Posterior vena cava (tissue), 2 donors: ENCODE measurements around the gene MED13L. TPM values are rescaled to one million over a fixed set of nuclear protein-coding genes. Genes with fewer than 3 reads are reported as not detected.
"Not testable (repeated sequence)": the region's sequence is repeated elsewhere in the genome, so short reads cannot be mapped to it uniquely, and the experiment has no call there.

Source experiments
- DNase-seq: peaks from one replicate; pipeline ENCODE4 v3.0.0-alpha.2; 2020; ENCODE audit warnings: low spot score
- intact Hi-C, 2 donors: fragments of 100-400 bp; cut with DNase I; formaldehyde crosslinking; loops; one replicate each; pipeline versions ENCODE4 v1.14.1 to v1.14.2; 2022 to 2023
- total RNA-seq, 2 donors: library from RNA; stranded (reverse); fragmentation: NEBNext Ultra II Directional; extraction: Animal tissue kit (Norgen Biotek cat#: 25700); gene quantifications; one replicate each; pipeline ENCODE4 v1.2.1, GENCODE V29; 2021
- donor health status: DM: yes; HTN: yes; CAD: no.
- donor health status: DM: yes; HTN: yes; CAD: no.

The MED13L gene
- total RNA-seq, 2 donors from 2014 or later, result 133 to 176 TPM

GRCh38 chr12:116059904-116060303, 217.6 kb downstream of the MED13L start:
- no peak for DNase-seq
- intact Hi-C loops, result no loop called here

- intact Hi-C loops, result no loop called here
- no peak for DNase-seq
These were observed 218.9 kb downstream of the MED13L start for GRCh38 chr12:116058574-116058973.

- no peak for DNase-seq
These were observed 220.1 kb downstream of the MED13L start for GRCh38 chr12:116057356-116057755.

GRCh38 chr12:116055895-116056607, 221.4 kb downstream of the MED13L start:
- intact Hi-C loops, result no loop called here
- DNase-seq, result no peak

More at GRCh38 chr12:116057356-116057755, 220.1 kb downstream of the MED13L start:
- intact Hi-C loops, result no loop called here

GRCh38 chr12:116054280-116054679, 223.2 kb downstream of the MED13L start:
- no peak for DNase-seq
- intact Hi-C loops, result no loop called here

GRCh38 chr12:116053479-116054200, 223.9 kb downstream of the MED13L start:
- DNase-seq, result peak; percentile 81

GRCh38 chr12:116050275-116050674, 227.2 kb downstream of the MED13L start:
- intact Hi-C loops, result no loop called here
- DNase-seq, result no peak

More at GRCh38 chr12:116053479-116054200, 223.9 kb downstream of the MED13L start:
- intact Hi-C loops, result no loop called here

GRCh38 chr12:116048879-116049278, 228.6 kb downstream of the MED13L start:
- intact Hi-C loops, result no loop called here
- no peak for DNase-seq

- intact Hi-C loops, result no loop called here
- no peak for DNase-seq
These were observed 231.5 kb downstream of the MED13L start for GRCh38 chr12:116046039-116046438.

GRCh38 chr12:116045150-116045549, 232.3 kb downstream of the MED13L start:
- DNase-seq, result no peak
- intact Hi-C loops, result no loop called here

- DNase-seq, result no peak
- intact Hi-C loops, result no loop called here
These were observed 233.6 kb downstream of the MED13L start for GRCh38 chr12:116043659-116044535.

GRCh38 chr12:116040402-116040801, 237.1 kb downstream of the MED13L start:
- DNase-seq, result no peak
- intact Hi-C loops, result no loop called here

GRCh38 chr12:116039081-116039480, 238.4 kb downstream of the MED13L start:
- DNase-seq, result no peak
- intact Hi-C loops, result no loop called here

GRCh38 chr12:116037941-116038837, 239.3 kb downstream of the MED13L start:
- intact Hi-C loops, result no loop called here
- DNase-seq, result no peak

GRCh38 chr12:116033765-116034164, 243.7 kb downstream of the MED13L start:
- intact Hi-C loops, result no loop called here
- DNase-seq, result no peak

GRCh38 chr12:116031624-116032023, 245.9 kb downstream of the MED13L start:
- intact Hi-C loops, DNase-seq: not testable (repeated sequence)

- intact Hi-C loops, result no loop called here
- no peak for DNase-seq
These were observed 248.9 kb downstream of the MED13L start for GRCh38 chr12:116028619-116029018.

- DNase-seq, result no peak
- intact Hi-C loops, result no loop called here
These were observed 250.0 kb downstream of the MED13L start for GRCh38 chr12:116027551-116027821.
